NCI-H2171 (cell line): ENCODE measurements around the gene EIF2B1.
"Not testable (repeated sequence)": the region's sequence is repeated elsewhere in the genome, so short reads cannot be mapped to it uniquely, and the experiment has no call there.

Experiments used
- DNase-seq: peaks from one replicate; lab custom pipeline; 2025; lab: John Stamatoyannopoulos, UW

EIF2B1 gene

DNA sequence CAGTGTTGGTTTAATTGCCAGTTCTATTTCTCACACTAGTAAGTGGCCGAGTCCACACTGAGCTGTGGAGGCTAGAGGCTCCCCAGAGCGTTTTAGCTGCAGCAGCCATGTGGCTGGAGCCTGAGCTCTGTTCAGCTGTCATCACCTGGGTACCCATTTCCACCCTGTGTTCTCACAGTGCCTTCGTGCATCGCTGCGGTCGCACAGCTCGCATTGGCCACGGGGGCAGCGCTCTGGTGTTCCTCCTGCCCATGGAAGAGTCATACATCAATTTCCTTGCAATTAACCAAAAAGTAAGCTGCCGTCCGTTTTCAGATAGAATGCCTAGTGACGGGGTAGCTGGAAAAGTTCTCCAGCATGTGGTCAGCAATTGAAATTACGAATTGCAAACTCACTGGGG lies 15.9 kb downstream of the EIF2B1 start:
- DNase-seq: no peak

DNA sequence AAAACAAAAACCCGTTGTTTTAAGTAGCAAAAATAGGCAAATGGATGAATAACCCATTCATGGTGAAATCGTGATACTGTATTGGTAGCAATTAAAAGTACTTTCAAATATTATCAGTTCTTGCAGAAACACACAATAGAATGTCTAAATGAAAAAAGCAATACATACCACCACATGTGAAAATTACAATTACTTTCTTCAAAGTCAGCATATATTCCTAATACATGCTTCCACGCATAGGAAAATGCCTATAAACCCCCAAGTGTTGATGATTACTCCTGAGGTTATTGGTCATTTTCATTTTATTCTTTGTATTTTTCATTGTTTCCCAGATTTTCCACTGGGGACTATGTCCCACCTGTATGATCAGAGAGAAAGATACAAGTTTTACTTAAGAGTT lies 16.3 kb downstream of the EIF2B1 start:
- DNase-seq: no peak

DNA sequence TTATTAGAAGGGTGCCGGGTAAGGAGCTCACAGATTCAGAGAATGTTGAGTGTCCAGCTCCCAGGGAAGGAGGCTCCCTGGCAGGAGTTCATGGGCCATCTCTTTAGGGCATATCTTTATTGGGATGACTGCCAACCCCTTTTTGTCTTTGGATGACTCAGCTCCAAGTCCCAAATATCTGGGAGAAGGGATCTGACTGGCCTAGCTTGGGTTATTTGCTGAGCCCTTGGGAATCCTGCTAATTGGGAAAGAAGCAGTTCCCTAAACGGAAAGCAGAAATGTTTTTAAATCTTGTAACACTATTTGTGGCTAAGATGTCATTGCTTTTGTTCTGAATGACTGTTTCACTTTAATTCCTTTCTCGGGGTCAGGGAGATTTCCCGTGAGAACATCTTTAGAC lies 19.0 kb downstream of the EIF2B1 start:
- DNase-seq: no peak

DNA sequence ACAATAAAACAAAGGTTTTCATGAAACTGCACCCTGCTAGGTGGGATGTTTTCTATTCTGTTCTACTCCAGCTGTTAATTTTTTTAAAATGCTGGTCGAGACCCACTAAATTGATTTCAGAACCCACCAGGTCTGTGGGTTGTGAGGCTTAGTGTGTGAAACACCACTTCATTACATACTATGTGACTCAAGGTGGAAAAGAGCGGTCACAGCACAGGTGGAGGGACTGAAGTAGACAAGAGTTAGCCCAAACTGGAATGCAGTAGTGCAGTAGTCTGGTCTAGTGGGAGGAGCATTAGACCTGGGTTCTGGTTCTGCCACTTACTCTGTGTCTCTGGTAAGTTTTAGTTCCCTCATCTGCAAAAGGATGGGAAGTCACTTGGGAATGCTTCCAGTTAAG lies 19.4 kb downstream of the EIF2B1 start:
- no peak for DNase-seq

DNA sequence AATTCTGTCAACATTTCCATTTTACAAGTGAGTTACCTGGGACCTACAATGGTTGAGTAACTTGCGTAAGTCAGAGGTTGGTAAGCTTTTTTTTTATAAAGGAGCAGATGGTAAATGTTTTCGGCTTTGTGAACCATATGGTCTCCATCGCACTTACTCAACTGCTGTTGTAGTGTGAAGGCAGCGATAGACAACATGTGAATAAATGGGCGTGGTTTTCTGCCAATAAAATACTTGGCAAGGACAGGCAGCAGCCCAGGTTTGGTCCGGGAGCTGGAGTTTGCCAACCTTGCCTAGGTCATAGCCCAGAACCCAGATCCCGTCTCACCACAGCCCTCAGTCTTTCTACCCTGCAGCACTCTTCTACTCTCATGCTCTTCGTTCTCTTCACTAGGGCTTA lies 25.3 kb downstream of the EIF2B1 start:
- DNase-seq: peak; percentile 87

DNA sequence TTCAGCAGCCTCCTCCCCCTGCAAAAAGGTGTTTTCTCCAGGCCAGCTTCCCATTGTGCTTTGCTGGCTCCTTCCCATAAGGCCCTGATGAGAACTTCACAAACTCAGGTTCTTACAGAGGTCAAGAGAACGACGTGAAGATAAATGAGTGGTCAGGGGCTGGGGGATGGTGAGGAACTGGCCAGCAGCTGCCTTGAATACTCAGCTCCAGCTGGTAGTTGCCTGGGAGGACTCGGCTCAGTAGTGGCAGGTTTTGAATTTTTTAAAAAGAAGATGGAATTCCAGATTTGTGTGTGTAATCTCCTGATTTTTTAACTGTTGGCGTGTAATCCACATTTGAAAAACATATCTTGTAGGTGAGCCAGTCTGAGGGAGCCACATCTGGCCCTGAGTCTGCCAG lies 25.7 kb downstream of the EIF2B1 start:
- DNase-seq: no peak

DNA sequence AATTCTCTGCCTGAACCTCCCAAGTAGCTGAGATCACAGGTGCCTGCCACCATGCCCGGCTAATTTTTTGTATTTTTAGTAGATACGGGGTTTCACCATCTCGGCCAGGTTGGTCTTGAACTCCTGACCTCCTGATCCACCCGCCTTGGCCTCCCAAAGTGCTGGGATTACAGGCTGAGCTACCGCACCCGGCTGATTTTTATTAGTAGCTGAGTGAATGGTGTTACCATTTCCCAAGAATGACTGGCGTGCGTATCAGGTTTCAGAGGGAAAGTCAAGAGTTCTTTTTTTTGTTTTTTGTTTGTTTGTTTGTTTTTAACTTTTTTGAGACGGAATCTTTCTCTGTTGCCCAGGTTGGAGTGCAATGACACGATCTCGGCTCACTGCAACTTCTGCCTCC lies 30.0 kb downstream of the EIF2B1 start:
- not testable (repeated sequence) for DNase-seq

DNA sequence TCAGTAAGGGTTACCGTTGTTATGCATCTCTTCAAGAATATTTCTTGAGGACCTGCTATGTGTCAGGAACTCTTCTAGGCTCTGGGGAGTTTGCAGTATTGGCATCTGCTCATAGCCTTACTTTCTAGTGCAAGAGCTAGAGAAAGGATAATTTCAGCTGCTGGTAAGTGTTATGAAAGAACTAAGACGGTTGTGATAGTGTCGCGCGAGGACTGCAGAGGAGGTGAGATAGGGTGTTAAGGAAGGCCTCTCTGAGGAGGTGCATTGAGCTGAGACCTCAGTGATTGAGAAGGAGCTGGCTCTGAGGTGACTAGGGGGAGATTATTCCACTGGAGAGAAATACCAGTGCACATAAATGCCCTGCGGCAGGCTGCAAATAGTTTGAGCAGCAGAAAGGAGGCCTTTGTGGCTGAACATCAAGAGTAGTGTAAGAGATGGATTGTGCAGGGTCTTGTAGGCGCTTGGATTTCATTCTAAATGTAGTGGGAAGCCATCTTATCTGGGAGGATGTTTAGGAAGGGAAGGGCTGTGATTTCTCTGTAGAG lies 30.8 kb downstream of the EIF2B1 start:
- DNase-seq: no peak

DNA sequence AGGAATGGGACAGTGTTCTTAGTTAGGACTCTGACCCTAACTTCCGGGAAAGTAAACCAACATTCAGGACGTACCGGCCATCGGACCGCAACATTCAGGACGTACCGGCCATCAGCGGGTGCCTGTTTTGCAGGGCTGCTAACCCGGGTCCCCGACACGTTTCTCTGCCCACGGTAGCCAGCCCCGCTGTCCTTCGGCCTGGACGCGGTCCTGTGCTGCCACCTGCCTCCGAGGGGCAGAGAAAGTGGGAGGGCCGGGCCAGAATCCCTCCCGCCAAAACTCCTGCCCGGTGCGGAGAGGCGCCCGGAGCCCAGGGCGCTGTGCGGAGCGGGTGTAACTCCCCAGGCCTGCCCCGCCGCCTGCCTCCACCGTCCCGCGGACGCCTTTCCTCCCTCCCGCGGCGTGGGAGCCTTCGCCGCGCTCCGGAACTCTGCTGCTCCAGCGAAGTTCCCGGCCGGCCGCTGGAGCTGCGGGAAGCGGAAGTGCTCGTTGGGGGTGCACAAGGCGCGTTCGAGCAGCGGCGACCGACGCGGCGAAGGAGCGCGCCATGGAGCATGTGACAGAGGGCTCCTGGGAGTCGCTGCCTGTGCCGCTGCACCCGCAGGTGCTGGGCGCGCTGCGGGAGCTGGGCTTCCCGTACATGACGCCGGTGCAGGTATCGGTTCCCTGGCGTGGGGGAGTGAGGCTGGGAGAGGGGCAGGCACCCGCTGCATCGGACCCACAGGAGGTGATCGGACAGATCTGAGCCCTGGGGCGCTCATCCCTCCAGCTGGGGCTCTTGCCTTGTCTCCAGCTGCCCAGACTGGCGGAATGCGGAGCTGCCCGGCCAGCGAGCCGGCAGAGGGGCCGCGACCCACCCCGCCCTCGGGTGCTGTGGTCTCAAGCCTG lies 31.6 kb downstream of the EIF2B1 start, which contains the start of gene DDX55:
Gene DDX55, plus strand, starts transcription at position 498 of the 888 bp plus-strand sequence. Its CDS starts 50 bp downstream, at position 548.
- DNase-seq: peak; percentile 90

DNA sequence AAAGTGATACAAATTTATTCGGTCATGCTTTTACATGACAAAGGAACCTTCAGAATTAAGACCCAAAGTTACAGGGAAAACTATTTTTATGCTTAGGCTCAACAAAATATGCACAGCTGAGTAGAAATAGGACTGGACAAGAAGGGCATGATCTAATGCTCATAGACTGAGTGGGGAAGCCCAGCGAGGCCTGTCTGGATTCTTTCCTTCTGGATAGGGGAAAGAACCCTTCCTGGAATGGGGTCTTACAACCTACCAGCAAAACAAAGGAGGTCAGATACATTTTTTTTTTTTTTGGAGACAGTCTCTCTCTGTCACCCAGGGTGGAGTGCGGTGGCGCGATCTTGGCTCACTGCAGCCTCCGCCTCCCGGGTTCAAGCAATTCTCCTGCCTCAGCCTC lies 33.8 kb downstream of the EIF2B1 start:
- no peak for DNase-seq

DNA sequence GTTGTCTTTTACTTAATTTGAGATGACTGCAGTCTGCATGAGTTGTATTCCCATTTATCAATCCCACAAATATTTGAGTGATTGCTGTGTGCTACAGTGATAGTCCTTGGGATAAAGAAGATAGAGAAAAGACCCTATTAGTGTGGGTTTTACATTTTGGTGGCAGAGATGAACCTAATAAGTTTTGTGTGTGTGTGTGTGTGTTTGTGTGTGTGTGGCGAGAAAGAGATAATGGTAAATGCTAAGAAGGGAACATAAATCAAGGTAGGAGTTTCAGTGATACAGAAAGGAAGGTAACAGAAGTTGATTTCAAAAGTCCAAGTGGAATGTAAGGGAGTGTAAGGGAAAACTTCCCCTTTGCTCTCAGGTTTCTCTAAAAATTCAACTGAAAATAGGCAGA lies 34.2 kb downstream of the EIF2B1 start:
- no peak for DNase-seq

DNA sequence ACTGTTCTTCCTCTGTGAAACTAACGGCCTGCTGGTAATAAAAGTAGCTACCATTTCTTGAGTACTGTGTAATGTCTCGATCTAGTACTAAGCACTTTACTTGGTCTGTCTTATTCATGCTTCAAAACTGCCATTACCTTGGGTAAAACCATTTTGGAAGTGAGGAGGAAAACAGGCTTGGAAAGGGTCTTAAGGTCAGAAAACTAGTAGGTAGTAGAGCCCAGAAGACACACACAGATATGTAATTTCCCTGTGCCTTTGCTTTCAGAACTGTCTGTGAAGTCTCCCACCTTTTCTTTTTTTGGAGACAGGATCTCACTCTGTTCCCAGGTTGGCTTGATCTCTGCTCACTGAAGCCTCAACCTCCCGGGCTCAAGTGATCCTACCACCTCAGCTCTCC lies 35.0 kb downstream of the EIF2B1 start:
- DNase-seq: no peak

DNA sequence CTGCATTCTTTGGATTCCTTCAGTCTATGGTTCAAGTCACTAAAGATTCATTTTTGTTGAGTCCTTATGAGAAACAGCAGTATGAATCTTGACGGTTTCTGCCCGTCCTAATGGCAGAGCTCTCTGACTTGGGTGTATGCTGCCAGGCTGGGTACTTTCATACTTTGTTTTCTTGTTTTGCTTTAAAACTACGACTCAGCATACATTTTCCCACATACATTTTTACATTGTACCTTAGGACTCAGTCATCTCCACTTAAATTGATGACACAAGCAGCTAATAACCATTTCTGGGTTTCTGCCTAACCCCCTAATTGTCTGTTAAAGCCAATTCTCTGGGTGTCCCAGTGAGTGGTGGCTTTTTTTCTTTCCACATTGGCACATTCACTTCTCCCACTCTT lies 36.4 kb downstream of the EIF2B1 start:
- DNase-seq: no peak

DNA sequence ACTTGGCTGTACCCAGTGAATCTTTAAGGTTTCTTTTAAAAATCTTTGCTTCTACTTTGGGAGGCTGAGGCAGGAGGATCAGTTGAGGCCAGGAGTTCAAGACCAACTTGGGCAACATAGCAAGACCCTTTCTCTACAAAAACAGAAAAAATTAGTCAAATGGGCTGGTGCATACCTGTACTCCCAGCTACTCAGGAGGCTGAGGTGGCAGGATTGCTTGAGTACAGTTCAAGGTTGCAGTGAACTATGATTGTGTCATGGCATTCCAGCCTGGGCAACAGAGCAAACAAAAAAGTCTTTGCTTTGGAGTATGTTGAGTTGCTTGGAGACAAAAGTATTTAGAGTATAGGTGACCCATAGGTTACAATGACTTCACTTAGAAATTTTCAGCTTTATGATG lies 37.8 kb downstream of the EIF2B1 start:
- DNase-seq: no peak

DNA sequence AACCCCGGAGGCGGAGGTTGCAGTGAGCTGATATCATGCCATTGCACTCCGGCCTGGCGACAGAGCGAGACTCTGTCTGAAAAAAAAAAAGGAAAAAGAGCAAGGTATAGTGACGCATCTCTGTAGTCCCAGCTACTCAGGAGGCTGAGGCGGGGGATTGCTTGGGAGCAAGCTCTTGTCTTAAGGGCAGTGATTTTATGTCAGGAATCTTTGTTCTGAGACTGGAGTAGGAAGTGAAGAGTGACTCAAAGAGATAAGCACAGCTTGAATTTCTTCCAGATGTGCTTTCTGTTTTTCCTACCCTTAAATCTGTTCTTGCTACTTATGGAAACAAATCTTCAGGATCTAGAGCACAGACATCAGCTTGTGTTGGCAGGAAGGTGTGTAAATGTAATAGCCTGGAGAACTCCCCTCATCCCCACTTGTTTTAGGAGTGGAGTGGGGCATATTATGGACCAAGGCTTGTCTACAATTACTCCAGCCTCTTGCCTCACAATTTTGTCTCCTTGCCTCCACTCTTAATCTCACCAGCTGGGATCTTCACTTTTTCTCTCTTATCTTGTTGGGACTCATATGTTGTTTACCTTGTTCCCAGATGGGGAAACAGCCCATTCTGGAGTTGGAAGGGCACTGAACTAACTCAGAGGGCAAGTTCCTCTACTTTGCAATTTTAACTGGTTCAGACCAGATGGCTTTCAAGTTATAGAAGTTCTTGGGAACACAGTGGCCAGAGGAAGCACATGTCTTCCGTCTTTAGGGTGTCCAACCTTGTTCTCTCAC lies 41.6 kb downstream of the EIF2B1 start:
- no peak for DNase-seq

DNA sequence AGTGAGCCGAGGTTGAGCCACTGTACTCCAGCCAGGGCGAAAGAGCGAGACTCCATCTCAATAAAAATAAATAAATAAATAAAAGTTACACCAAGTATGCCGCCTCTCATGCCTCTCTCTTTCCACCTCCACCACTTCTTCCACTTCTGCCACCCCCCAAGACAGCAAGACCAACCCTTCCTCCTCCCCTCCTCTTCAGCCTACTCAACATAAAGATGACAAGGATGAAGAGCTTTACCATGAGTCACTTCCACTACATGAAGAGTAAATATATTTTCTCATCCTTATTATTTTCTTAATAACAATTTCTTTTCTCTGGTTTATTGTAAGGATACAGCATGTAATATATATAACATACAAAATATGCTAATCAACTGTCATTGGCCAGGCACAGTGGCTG lies 52.7 kb downstream of the EIF2B1 start:
- DNase-seq: no peak

DNA sequence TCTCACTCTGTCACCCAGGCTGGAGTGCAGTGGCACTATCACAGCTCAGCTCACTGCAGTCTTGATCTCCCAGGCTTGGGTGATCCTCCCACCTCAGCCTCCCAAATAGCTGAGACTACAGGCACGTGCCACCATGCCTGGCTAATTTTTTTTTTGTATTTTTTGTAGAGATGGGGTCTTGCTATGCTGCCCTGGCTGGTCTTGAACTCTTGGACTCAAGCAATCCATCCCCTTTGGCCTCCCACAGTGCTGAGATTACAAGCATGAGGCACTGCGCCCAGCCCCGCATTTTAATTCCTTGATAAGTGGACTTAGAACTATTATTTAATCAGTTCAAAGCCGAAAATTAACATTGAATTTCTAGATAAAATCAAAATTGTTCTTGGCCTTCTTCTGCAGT lies 54.7 kb downstream of the EIF2B1 start:
- DNase-seq: not testable (repeated sequence)

DNA sequence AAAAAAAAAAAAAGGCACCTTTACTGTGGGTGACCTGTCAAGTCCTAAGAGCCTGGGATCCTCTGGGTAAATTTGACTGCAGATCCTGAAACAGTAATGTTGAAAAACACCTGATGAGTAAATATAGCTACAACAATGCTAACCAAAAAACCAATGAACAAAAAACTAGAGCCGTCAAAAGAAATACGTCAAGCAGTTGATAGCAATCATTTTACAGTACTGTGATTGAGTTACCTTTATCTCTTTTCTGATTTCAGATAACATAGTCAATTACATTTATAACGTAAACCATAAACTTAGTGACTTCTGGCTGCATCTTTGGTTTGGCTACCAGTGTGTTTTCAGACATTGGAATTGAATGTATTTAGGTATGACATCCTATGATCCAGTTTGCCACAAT lies 55.2 kb downstream of the EIF2B1 start:
- DNase-seq: no peak

DNA sequence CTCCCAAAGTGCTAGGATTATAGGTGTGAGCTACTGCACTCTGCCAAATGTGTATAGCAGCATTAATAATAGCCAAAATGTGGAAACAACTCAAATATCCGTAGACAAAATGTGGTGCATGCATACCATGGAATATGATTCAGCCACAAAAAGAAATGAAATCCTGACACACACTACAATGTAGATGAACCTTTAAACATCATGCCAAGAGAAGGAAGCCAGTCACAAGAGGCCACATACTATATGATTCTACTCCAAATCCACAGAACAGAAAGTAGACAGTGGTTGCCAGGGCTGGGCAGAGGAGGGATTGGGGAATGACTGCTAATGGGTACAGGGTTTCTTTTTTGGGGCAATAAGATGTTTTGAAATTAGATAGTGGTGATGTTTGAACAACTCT lies 56.9 kb downstream of the EIF2B1 start:
- no peak for DNase-seq

DNA sequence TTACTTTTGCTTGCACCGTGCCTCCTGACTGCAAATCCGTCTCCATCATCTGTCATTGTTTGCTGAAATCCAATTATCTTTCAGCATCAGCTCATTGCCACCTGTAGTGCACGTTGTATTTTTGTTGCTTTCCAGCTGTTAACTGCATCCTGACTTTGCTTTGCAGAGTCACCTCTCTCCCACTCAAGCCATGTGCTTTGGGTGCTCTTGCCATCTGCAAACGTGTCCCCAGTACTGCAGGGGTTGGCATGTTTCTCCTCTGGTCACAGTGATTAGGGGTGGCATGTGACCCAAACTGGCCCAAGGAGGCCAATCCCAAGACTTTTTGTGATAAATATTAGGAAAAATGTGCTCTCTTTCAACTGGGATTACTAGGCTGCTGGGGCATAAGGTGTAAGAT lies 59.6 kb downstream of the EIF2B1 start:
- DNase-seq: peak; percentile 67

DNA sequence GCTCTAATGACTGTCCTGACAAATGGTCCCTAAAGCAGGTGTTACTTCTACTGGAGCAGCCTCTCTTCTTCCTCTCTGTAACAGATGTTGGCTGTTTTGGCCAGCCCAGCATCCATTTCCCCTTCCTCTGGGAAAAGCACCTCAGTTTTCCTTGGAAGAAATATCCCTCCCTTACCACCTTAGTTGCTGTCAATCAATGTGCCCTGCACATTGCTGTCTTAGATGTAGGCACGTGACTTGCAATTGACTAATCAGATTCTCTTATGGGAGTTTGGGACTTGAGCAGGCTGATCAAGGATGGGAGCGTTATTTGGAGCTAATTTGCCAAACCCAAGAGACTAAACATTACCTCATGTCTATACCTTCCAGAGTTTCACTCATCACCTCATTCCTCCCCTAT lies 61.1 kb downstream of the EIF2B1 start:
- peak; percentile 26 for DNase-seq

DNA sequence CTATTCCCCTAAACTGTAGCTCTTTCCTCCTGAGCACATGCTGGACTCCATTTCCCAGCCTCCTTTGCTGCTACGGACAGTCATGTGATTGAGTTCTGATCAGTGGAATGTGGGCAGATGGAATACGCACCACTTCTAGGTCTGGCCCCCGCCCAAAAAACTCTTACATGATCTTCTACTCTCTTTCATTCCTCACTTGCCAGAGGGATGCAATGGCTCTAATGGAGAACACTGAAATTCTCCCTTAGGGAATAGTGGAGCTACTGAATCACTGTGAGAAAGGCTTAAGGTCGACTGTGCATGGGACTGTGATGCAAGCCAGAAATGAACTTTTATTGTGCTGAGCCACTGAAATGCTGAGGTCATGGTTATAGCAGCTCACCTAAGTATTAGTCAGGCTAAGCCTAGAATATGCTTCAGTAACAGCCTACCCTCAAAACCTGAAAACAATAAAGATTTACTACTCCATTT lies 62.1 kb downstream of the EIF2B1 start:
- DNase-seq: peak; percentile 51
